HG02610 (cell line): ENCODE results near the gene FAM219A.

Experiments used
- ATAC-seq: cut with Tn5 transposase; IDR thresholded peaks from one replicate; pipeline ENCODE4 v1.9.1; 2021; ENCODE audit warnings: mild to moderate bottlenecking, moderate library complexity; ENCODE audit not compliant: unreplicated experiment

The FAM219A gene

GRCh38 chr9:34405719-34406118 is 52.7 kb downstream of the FAM219A start:
- no peak for ATAC-seq

GRCh38 chr9:34403554-34404380 is 54.6 kb downstream of the FAM219A start:
- no peak for ATAC-seq

GRCh38 chr9:34400686-34401602 is 57.4 kb downstream of the FAM219A start:
- ATAC-seq: no peak

- ATAC-seq: no peak
Observed at GRCh38 chr9:34400275-34400674, 58.1 kb downstream of the FAM219A start.

GRCh38 chr9:34399729-34400128 is 58.6 kb downstream of the FAM219A start:
- ATAC-seq: no peak

- no peak for ATAC-seq
Observed at GRCh38 chr9:34398875-34399274, 59.5 kb downstream of the FAM219A start.

- no peak for ATAC-seq
Observed at GRCh38 chr9:34396276-34397214, 61.8 kb downstream of the FAM219A start.

GRCh38 chr9:34392511-34392910 is 65.9 kb downstream of the FAM219A start:
- no peak for ATAC-seq

- no peak for ATAC-seq
Observed at GRCh38 chr9:34387239-34387638, 71.1 kb downstream of the FAM219A start.

- ATAC-seq: no peak
Observed at GRCh38 chr9:34386656-34387055, 71.7 kb downstream of the FAM219A start.

- ATAC-seq: no peak
Observed at GRCh38 chr9:34385561-34386230, 72.7 kb downstream of the FAM219A start.

GRCh38 chr9:34384368-34385165 is 73.8 kb downstream of the FAM219A start:
- no peak for ATAC-seq

- ATAC-seq: no peak
Observed at GRCh38 chr9:34383904-34384303, 74.5 kb downstream of the FAM219A start.

GRCh38 chr9:34382879-34383278 is 75.5 kb downstream of the FAM219A start:
- ATAC-seq: no peak

GRCh38 chr9:34382054-34382453 is 76.3 kb downstream of the FAM219A start:
- ATAC-seq: no peak

GRCh38 chr9:34381323-34381722 is 77.0 kb downstream of the FAM219A start:
- ATAC-seq: no peak

- ATAC-seq: peak; percentile 37
Observed at GRCh38 chr9:34380511-34381315, 77.7 kb downstream of the FAM219A start.

- no peak for ATAC-seq
Observed at GRCh38 chr9:34380034-34380510, 78.3 kb downstream of the FAM219A start.
